Measurements from ENCODE around the gene AHCYL1.

DNA sequence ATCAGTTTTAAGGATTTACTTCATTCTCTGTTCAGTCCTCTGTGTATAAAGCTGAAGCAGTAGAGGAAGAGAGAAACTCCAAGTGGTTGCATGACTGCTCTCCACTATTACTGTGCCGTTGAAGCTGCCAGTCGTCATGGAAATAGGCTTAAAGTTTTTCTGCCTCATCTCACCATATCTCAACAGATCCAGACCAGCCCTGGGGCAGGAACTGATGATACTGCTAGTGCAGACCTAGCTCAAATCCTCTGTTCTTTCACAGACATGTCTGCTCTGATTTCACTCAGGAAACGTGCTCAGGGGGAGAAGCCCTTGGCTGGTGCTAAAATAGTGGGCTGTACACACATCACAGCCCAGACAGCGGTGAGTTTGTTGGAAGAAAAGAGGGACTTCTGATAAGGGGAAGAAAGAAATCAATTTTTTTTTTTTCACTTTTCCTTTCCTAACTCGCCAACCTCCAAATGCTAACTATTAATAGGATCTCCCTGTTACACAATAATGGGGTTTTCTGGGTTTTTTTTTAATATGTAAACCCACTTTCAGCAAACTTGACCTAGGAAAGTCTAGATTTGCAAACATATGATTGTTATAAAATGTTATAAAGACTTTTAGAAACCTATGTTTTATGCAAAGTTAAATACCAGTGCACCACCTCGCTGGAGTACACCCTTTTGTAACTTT lies 27.7 kb downstream of the AHCYL1 start:
- TF ChIP-seq FOXM1 (IDR thresholded peaks at IDR 0.05; ENCODE audit: borderline replicate concordance), result no peak
- no peak for TF ChIP-seq FOXA1 (IDR thresholded peaks at IDR 0.05)
- no peak for TF ChIP-seq BHLHE40 (IDR thresholded peaks at IDR 0.05; ENCODE audit: borderline replicate concordance)
- no peak for TF ChIP-seq ARNT (IDR thresholded peaks at IDR 0.05)
- TF ChIP-seq ZNF384 (IDR thresholded peaks at IDR 0.05), result no peak
